ENCODE measurements around the gene C19orf12.

Gene C19orf12

DNA sequence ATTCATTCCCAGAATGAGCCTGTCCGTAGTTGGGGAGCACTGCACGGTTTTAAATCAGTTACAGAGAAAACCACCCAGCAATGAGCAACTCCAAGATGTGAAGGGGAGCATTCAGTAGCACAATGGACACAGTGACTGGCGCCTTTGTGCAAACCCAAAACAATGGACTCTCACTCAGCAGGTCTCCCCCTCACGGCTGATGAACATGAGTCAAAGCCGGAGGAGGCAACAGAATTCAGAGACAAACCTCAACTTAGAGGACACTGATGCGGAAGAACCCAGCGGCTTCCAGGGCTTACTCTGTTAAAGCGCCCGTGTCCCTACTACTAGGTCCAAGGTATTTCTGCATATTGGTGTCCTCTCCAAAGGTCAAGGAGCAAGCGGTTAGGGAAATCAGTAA, 32.1 kb downstream of the C19orf12 start:
- TF ChIP-seq, protein P1, sequence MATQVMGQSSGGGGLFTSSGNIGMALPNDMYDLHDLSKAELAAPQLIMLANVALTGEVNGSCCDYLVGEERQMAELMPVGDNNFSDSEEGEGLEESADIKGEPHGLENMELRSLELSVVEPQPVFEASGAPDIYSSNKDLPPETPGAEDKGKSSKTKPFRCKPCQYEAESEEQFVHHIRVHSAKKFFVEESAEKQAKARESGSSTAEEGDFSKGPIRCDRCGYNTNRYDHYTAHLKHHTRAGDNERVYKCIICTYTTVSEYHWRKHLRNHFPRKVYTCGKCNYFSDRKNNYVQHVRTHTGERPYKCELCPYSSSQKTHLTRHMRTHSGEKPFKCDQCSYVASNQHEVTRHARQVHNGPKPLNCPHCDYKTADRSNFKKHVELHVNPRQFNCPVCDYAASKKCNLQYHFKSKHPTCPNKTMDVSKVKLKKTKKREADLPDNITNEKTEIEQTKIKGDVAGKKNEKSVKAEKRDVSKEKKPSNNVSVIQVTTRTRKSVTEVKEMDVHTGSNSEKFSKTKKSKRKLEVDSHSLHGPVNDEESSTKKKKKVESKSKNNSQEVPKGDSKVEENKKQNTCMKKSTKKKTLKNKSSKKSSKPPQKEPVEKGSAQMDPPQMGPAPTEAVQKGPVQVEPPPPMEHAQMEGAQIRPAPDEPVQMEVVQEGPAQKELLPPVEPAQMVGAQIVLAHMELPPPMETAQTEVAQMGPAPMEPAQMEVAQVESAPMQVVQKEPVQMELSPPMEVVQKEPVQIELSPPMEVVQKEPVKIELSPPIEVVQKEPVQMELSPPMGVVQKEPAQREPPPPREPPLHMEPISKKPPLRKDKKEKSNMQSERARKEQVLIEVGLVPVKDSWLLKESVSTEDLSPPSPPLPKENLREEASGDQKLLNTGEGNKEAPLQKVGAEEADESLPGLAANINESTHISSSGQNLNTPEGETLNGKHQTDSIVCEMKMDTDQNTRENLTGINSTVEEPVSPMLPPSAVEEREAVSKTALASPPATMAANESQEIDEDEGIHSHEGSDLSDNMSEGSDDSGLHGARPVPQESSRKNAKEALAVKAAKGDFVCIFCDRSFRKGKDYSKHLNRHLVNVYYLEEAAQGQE (IDR thresholded peaks at IDR 0.05; ENCODE audit: low read depth) = no peak
- no peak for TF ChIP-seq ZBTB7A (IDR thresholded peaks at IDR 0.05; ENCODE audit: low read depth)
- TF ChIP-seq NFIC (IDR thresholded peaks at IDR 0.05) = no peak
- no peak for TF ChIP-seq YY1 (IDR thresholded peaks at IDR 0.05; ENCODE audit: low read depth)
- TF ChIP-seq TAF1 (IDR thresholded peaks at IDR 0.05; ENCODE audit: low read depth) = no peak
- TF ChIP-seq RAD21 (IDR thresholded peaks at IDR 0.05; ENCODE audit: low read depth) = no peak
- TF ChIP-seq EP300 (IDR thresholded peaks at IDR 0.05; ENCODE audit: borderline replicate concordance) = no peak
- no peak for TF ChIP-seq EGR1 (IDR thresholded peaks at IDR 0.05)
- TF ChIP-seq FOXM1 (IDR thresholded peaks at IDR 0.05; ENCODE audit: borderline replicate concordance, low read depth) = no peak
- TF ChIP-seq TEAD4 (IDR thresholded peaks at IDR 0.05) = no peak
- no peak for TF ChIP-seq TCF12 (IDR thresholded peaks at IDR 0.05; ENCODE audit: low read depth)
- TF ChIP-seq, protein P2, sequence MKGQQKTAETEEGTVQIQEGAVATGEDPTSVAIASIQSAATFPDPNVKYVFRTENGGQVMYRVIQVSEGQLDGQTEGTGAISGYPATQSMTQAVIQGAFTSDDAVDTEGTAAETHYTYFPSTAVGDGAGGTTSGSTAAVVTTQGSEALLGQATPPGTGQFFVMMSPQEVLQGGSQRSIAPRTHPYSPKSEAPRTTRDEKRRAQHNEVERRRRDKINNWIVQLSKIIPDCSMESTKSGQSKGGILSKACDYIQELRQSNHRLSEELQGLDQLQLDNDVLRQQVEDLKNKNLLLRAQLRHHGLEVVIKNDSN (IDR thresholded peaks at IDR 0.05) = no peak
- no peak for TF ChIP-seq CEBPB (IDR thresholded peaks at IDR 0.05)
- TF ChIP-seq CREB1 (IDR thresholded peaks at IDR 0.05; ENCODE audit: low read depth) = no peak
- TF ChIP-seq, protein P3, sequence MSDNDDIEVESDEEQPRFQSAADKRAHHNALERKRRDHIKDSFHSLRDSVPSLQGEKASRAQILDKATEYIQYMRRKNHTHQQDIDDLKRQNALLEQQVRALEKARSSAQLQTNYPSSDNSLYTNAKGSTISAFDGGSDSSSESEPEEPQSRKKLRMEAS (IDR thresholded peaks at IDR 0.05) = no peak

DNA sequence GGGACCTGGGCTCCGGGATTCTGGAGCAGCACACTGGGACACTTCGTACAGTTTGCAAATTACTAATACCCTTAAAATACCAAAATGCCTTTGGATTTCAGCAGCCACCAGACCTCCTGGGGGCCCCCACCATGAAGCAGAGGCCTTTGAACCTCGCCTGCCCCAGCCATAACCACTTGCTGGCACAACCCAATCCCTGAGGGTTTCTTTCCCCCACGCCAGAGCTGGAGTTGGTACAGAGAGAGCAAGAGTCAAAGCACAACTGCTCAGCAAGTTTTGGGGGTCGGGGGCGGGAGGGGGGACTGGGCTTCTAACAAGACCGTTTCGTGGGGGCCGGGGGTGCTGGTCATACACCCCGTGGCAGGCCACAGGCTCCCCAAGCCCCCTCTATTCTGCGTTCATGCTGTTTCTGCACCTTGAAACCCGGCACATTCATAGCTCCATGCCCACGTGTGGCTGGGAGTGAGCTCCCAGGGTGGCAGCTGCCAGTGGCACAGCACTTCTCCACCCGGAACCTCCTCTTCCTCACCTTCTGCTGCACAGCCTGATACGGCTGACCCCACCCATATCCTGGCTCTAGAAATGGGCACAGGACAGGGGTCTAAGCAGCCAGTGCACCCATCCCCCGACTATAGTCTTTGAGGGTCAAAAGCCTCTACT, 32.7 kb downstream of the C19orf12 start:
- TF ChIP-seq NFIC (IDR thresholded peaks at IDR 0.05) (no peak), RAD21 (IDR thresholded peaks at IDR 0.05; ENCODE audit: low read depth) (no peak), CEBPB (IDR thresholded peaks at IDR 0.05) (no peak), TCF12 (IDR thresholded peaks at IDR 0.05; ENCODE audit: low read depth) (no peak), CREB1 (IDR thresholded peaks at IDR 0.05; ENCODE audit: low read depth) (no peak)
- TF ChIP-seq, protein P1 (IDR thresholded peaks at IDR 0.05; ENCODE audit: low read depth) = no peak

DNA sequence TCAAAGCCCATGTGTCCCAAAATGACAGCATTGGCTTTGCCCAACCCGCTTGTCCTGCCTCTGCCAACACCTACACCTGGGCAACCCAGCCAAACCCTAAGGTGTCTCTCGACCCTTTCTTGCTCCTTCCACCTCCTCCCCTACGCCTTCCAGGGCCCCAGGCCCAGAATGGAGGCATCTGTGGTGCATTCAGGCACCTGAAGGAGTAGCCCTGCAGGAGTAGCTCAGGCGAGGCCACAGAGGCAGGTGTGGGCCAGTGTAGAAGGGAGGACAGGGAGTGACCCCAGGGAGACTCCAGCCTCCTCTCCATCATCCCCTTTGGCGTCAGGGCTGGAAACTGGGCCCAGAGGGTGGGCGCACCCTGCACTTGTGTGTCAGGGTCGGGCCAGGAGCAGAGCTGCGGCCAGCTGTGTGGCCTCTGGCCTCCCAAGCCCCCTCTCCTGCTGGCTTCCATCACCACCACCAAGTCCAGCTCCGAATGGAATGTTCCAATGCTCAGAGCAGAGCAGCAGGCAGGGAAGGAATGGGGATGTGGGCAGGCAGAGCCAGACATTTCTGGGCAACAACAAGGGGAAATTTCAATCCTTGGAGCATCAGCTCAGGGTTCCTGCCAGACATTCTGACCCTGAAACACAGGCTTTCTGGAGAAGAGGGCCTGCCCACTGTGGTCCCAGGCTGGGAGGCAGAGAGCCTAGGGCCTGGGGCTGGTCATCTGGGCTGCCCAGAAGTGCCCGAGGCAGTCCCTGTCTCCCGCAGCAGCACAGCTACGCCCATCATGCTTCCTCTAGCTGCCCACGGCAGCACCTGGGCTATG, 33.4 kb downstream of the C19orf12 start:
- TF ChIP-seq TEAD4 (IDR thresholded peaks at IDR 0.05) = no peak
- TF ChIP-seq CEBPB (IDR thresholded peaks at IDR 0.05) = no peak

DNA sequence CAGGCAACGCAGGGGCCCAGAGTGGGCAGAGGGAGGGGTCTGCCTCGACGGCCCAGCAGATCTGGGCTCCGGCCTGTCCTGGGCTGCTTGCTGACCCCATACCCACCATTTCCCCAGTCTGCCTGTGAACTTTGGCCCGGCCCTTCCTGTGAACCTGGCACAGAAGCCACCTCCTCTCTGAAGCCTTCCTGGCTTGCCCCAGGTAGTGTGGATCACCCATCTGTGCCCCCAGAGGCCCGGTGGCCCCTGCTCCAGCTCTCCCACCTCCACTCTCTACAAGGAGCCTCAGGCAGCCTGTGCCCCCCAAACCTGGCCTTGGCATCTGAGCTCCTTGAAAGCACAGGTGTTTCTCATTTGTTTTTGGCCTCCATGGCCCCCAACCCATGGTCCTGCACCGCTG, 34.1 kb downstream of the C19orf12 start:
- TF ChIP-seq ZBTB7A (IDR thresholded peaks at IDR 0.05; ENCODE audit: low read depth) (no peak), TEAD4 (IDR thresholded peaks at IDR 0.05) (no peak), TCF12 (IDR thresholded peaks at IDR 0.05; ENCODE audit: low read depth) (no peak), NFIC (IDR thresholded peaks at IDR 0.05) (no peak), FOXM1 (IDR thresholded peaks at IDR 0.05; ENCODE audit: borderline replicate concordance, low read depth) (no peak), CREB1 (IDR thresholded peaks at IDR 0.05; ENCODE audit: low read depth) (no peak), TAF1 (IDR thresholded peaks at IDR 0.05; ENCODE audit: low read depth) (no peak), YY1 (IDR thresholded peaks at IDR 0.05; ENCODE audit: low read depth) (no peak), EP300 (IDR thresholded peaks at IDR 0.05; ENCODE audit: borderline replicate concordance) (no peak), CEBPB (IDR thresholded peaks at IDR 0.05) (no peak), RAD21 (IDR thresholded peaks at IDR 0.05; ENCODE audit: low read depth) (no peak)
- TF ChIP-seq, protein P2 (IDR thresholded peaks at IDR 0.05) = no peak
- TF ChIP-seq, protein P3 (IDR thresholded peaks at IDR 0.05) = no peak
- TF ChIP-seq, protein P1 (IDR thresholded peaks at IDR 0.05; ENCODE audit: low read depth) = no peak

Data from Ishikawa (cell line).